HepG2 (cell line): Measurements from ENCODE around the gene TSHZ1. TPM values are rescaled to one million over a fixed set of nuclear protein-coding genes. Genes with fewer than 3 reads are reported as not detected.

ENCODE experiments used
- CAMTA2 ChIP-seq: sonication (generic); formaldehyde crosslinking; IDR thresholded peaks from 2 replicates; pipeline ENCODE4 v1.4.0; 2020; ENCODE audit warnings: mild to moderate bottlenecking, missing genetic modification reagents, borderline replicate concordance
- HOXA7 ChIP-seq: sonication (generic); formaldehyde crosslinking; IDR thresholded peaks from 2 replicates; pipeline ENCODE4 v1.8.1; 2022; ENCODE audit warnings: mild to moderate bottlenecking, missing genetic modification reagents, moderate library complexity
- KDM3A ChIP-seq: IDR thresholded peaks from 2 replicates; pipeline ENCODE4 v1.6.1; 2018; ENCODE audit warnings: low read depth, missing compliant biosample characterization
- KMT2B ChIP-seq: IDR thresholded peaks from 2 replicates; pipeline ENCODE4 v1.6.1; 2016; ENCODE audit warnings: missing genetic modification reagents, missing compliant biosample characterization
- NCOR1 ChIP-seq: fragments of 200-600 bp; sonication (generic); IDR thresholded peaks from 2 replicates; pipeline ENCODE4 v1.7.0; 2017; ENCODE audit warnings: antibody characterized with exemption, low read length, borderline replicate concordance
- NR2C2 ChIP-seq: sonication (generic); formaldehyde crosslinking; IDR thresholded peaks from 2 replicates; pipeline ENCODE4 v1.4.0; 2020; ENCODE audit warnings: missing genetic modification reagents, mild to moderate bottlenecking, moderate library complexity, borderline replicate concordance
- NRL ChIP-seq: sonication (generic); formaldehyde crosslinking; IDR thresholded peaks from 2 replicates; pipeline ENCODE4 v1.5.0; 2020; ENCODE audit warnings: missing genetic modification reagents, mild to moderate bottlenecking, moderate library complexity, borderline replicate concordance
- PPARG ChIP-seq: conservative IDR thresholded peaks from 2 replicates; pipeline ENCODE4 v1.6.1; 2016; ENCODE audit warnings: missing biosample characterization, missing genetic modification reagents
- RAD51 ChIP-seq: fragments of 450-650 bp; IDR thresholded peaks from 2 replicates; pipeline ENCODE4 v1.6.1; 2016; ENCODE audit warnings: borderline replicate concordance
- REXO4 ChIP-seq: sonication (generic); formaldehyde crosslinking; IDR thresholded peaks from 2 replicates; pipeline ENCODE4 v1.8.0; 2022; ENCODE audit warnings: missing genetic modification reagents, mild to moderate bottlenecking, borderline replicate concordance
- SOX6 ChIP-seq, 2 experiments: fragments of 450-650 bp in 1 of 2; sonication (generic) in 1 of 2; formaldehyde crosslinking in 1 of 2; IDR thresholded peaks; 2 replicates each; pipeline versions ENCODE4 v1.4.0 to v1.6.1; 2017 to 2020; ENCODE audit warnings: antibody characterized with exemption in 1 of 2, mild to moderate bottlenecking in 1 of 2, missing genetic modification reagents in 1 of 2
- TAF1 ChIP-seq: sonication (generic); formaldehyde crosslinking; IDR thresholded peaks from 2 replicates; pipeline ENCODE4 v1.4.0; 2020; ENCODE audit warnings: missing genetic modification reagents
- YEATS4 ChIP-seq: sonication (generic); formaldehyde crosslinking; IDR thresholded peaks from 2 replicates; pipeline ENCODE4 v1.4.0; 2020; ENCODE audit warnings: missing genetic modification reagents, borderline replicate concordance
- ZMAT3 ChIP-seq: sonication (generic); formaldehyde crosslinking; conservative IDR thresholded peaks from 2 replicates; pipeline ENCODE4 v1.7.0; 2021; ENCODE audit warnings: missing genetic modification reagents
- ZNF788 ChIP-seq: sonication (generic); formaldehyde crosslinking; IDR thresholded peaks from 2 replicates; pipeline ENCODE4 v1.5.0; 2020; ENCODE audit warnings: mild to moderate bottlenecking, missing genetic modification reagents, borderline replicate concordance
- polyA plus RNA-seq, 8 experiments: library from polyadenylated mRNA; depleted of rRNA in 3 of 8; stranded (reverse) in 7 of 8; unstranded in 1 of 8; fragments of >200 nt; fragmentation: Illumina TruSeq in 4 of 8; extraction: Trizol in 4 of 8; gene quantifications; 2 replicates each; pipeline versions ENCODE4 v1.2.1 to v1.2.3, GENCODE V29; 2011 to 2016; ENCODE audit warnings: low read depth in 4 of 8, missing spikeins in 1 of 8, mixed read lengths in 1 of 8; ENCODE audit not compliant: insufficient read depth in 1 of 8
- total RNA-seq, 5 experiments: library from RNA; depleted of rRNA; stranded (reverse); fragments of >200 nt; fragmentation: Illumina TruSeq; extraction: Trizol; gene quantifications; 2 replicates each; pipeline ENCODE4 v1.2.3, GENCODE V29; 2016; ENCODE audit warnings: low read depth in 1 of 5
- TF ChIP-seq, protein P1 (sequence below): IDR thresholded peaks from 2 replicates; pipeline ENCODE4 v1.6.1; 2016; ENCODE audit warnings: missing biosample characterization, missing genetic modification reagents, low read depth
- TF ChIP-seq, protein P2 (sequence below): sonication (generic); formaldehyde crosslinking; IDR thresholded peaks from 2 replicates; pipeline ENCODE4 v1.9.0; 2022; ENCODE audit warnings: missing genetic modification reagents, mild to moderate bottlenecking, borderline replicate concordance
- TF ChIP-seq, protein P3 (sequence below): sonication (generic); formaldehyde crosslinking; IDR thresholded peaks from 2 replicates; pipeline ENCODE4 v1.4.0; 2020; ENCODE audit warnings: missing genetic modification reagents
- TF ChIP-seq, protein P4 (sequence below): sonication (generic); IDR thresholded peaks from 2 replicates; pipeline ENCODE4 v1.6.1; 2016; ENCODE audit warnings: low read depth, borderline replicate concordance

TSHZ1 gene
- total and polyA plus RNA-seq, 2 of the 13 experiments (the other 11 are each of a cell fraction or from before 2014, with no cell fraction given): 2.5 to 2.7 TPM

DNA sequence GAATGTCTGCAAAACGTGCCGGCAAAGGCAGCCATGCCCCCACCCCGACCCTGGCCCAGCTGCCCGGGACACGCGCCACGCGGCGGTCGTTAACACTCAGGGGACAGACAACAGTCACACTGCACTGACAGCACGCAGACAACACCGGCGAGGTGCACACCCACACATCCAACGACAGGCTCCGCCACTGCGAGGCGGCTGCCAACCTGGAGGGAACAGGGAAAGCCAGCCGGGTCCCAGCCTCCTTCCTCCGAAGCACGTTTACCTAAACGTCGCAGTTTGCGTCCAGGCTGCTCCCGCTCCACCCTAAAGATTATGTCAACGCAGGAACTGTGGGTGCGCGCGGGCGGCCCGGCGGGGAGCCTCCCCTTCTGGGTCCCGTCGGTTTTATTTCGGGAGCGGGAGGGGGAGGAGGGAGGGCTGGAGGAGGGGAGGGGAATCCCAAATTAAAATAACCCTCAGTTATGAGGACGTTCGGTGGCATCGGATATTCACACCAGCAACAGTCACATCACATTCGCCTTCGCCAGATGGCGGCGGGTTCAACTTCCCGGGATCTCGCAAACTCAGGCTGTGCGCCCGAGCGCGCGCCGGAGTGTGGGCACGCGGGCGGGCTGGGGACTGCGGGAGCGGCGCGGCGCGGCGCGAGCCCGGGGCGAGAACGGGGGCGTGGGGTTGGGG lies 2.3 kb upstream of the TSHZ1 start (continued):
- TF ChIP-seq REXO4 (no peak), NRL (CRISPR knock-in tag) (peak; percentile 38; the same call in 1 of the 2 replicates), KMT2B (CRISPR knock-in tag) (peak; percentile 50), PPARG (no peak), ZMAT3 (CRISPR knock-in tag) (no peak), YEATS4 (CRISPR knock-in tag) (peak; percentile 75), SOX6 (IDR thresholded peaks at IDR 0.05) (no peak), SOX6 (CRISPR knock-in tag; IDR thresholded peaks at IDR 0.05) (no peak), TAF1 (CRISPR knock-in tag) (peak; percentile 23; the same call in 1 of the 2 replicates), KDM3A (CRISPR knock-in tag) (peak; percentile 45; the same call in 1 of the 2 replicates), CAMTA2 (CRISPR knock-in tag) (no peak), ZNF788 (no peak), NR2C2 (0 out of 2 replicates have a peak, but pooled peaks have one; percentile 2), RAD51 (no peak), HOXA7 (CRISPR knock-in tag) (0 out of 2 replicates have a peak, but pooled peaks have one; percentile 52), NCOR1 (no peak)
- TF ChIP-seq, protein P1, sequence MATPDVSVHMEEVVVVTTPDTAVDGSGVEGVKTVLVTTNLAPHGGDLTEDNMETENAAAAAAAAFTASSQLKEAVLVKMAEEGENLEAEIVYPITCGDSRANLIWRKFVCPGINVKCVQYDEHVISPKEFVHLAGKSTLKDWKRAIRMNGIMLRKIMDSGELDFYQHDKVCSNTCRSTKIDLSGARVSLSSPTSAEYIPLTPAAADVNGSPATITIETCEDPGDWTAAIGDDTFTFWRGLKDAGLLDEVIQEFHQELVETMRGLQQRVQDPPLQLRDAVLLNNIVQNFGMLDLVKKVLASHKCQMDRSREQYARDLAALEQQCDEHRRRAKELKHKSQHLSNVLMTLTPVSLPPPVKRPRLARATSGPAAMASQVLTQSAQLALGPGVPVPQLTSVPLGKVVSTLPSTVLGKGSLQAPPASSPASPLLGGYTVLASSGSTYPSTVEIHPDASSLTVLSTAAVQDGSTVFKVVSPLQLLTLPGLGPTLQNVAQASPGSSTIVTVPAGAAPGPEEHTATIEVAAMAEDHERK (CRISPR knock-in tag): no peak
- TF ChIP-seq, protein P2, sequence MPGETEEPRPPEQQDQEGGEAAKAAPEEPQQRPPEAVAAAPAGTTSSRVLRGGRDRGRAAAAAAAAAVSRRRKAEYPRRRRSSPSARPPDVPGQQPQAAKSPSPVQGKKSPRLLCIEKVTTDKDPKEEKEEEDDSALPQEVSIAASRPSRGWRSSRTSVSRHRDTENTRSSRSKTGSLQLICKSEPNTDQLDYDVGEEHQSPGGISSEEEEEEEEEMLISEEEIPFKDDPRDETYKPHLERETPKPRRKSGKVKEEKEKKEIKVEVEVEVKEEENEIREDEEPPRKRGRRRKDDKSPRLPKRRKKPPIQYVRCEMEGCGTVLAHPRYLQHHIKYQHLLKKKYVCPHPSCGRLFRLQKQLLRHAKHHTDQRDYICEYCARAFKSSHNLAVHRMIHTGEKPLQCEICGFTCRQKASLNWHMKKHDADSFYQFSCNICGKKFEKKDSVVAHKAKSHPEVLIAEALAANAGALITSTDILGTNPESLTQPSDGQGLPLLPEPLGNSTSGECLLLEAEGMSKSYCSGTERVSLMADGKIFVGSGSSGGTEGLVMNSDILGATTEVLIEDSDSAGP (CRISPR knock-in tag): peak; percentile 52; the same call in 1 of the 2 replicates
- TF ChIP-seq, protein P3, sequence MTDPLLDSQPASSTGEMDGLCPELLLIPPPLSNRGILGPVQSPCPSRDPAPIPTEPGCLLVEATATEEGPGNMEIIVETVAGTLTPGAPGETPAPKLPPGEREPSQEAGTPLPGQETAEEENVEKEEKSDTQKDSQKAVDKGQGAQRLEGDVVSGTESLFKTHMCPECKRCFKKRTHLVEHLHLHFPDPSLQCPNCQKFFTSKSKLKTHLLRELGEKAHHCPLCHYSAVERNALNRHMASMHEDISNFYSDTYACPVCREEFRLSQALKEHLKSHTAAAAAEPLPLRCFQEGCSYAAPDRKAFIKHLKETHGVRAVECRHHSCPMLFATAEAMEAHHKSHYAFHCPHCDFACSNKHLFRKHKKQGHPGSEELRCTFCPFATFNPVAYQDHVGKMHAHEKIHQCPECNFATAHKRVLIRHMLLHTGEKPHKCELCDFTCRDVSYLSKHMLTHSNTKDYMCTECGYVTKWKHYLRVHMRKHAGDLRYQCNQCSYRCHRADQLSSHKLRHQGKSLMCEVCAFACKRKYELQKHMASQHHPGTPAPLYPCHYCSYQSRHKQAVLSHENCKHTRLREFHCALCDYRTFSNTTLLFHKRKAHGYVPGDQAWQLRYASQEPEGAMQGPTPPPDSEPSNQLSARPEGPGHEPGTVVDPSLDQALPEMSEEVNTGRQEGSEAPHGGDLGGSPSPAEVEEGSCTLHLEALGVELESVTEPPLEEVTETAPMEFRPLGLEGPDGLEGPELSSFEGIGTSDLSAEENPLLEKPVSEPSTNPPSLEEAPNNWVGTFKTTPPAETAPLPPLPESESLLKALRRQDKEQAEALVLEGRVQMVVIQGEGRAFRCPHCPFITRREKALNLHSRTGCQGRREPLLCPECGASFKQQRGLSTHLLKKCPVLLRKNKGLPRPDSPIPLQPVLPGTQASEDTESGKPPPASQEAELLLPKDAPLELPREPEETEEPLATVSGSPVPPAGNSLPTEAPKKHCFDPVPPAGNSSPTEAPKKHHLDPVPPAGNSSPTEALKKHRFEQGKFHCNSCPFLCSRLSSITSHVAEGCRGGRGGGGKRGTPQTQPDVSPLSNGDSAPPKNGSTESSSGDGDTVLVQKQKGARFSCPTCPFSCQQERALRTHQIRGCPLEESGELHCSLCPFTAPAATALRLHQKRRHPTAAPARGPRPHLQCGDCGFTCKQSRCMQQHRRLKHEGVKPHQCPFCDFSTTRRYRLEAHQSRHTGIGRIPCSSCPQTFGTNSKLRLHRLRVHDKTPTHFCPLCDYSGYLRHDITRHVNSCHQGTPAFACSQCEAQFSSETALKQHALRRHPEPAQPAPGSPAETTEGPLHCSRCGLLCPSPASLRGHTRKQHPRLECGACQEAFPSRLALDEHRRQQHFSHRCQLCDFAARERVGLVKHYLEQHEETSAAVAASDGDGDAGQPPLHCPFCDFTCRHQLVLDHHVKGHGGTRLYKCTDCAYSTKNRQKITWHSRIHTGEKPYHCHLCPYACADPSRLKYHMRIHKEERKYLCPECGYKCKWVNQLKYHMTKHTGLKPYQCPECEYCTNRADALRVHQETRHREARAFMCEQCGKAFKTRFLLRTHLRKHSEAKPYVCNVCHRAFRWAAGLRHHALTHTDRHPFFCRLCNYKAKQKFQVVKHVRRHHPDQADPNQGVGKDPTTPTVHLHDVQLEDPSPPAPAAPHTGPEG (CRISPR knock-in tag): peak; percentile 77
- TF ChIP-seq, protein P4, sequence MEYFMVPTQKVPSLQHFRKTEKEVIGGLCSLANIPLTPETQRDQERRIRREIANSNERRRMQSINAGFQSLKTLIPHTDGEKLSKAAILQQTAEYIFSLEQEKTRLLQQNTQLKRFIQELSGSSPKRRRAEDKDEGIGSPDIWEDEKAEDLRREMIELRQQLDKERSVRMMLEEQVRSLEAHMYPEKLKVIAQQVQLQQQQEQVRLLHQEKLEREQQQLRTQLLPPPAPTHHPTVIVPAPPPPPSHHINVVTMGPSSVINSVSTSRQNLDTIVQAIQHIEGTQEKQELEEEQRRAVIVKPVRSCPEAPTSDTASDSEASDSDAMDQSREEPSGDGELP: 0 out of 2 replicates have a peak, but pooled peaks have one; percentile 25
